Measurements from ENCODE around the gene SLC9A9.

- no peak for TF ChIP-seq POLR2A (IDR thresholded peaks at IDR 0.05)
- TF ChIP-seq, protein P1, sequence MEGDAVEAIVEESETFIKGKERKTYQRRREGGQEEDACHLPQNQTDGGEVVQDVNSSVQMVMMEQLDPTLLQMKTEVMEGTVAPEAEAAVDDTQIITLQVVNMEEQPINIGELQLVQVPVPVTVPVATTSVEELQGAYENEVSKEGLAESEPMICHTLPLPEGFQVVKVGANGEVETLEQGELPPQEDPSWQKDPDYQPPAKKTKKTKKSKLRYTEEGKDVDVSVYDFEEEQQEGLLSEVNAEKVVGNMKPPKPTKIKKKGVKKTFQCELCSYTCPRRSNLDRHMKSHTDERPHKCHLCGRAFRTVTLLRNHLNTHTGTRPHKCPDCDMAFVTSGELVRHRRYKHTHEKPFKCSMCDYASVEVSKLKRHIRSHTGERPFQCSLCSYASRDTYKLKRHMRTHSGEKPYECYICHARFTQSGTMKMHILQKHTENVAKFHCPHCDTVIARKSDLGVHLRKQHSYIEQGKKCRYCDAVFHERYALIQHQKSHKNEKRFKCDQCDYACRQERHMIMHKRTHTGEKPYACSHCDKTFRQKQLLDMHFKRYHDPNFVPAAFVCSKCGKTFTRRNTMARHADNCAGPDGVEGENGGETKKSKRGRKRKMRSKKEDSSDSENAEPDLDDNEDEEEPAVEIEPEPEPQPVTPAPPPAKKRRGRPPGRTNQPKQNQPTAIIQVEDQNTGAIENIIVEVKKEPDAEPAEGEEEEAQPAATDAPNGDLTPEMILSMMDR (IDR thresholded peaks at IDR 0.05): no peak
These were observed 567.3 kb downstream of the SLC9A9 start for GRCh38 chr3:143280984-143281383.

All from breast epithelium (tissue), 3 donors.